HAP-1 (cell line): Measurements from ENCODE around the gene TJP1.
"Not testable (repeated sequence)": the region's sequence is repeated elsewhere in the genome, so short reads cannot be mapped to it uniquely, and the experiment has no call there.

Source experiments
- DNase-seq, 2 experiments: peaks; one replicate each; pipeline ENCODE4 v3.0.0-alpha.2; 2016 to 2020; ENCODE audit warnings: low spot score in 2 of 2
- H3K27me3 ChIP-seq: fragments of 250-450 bp; sonication (Bioruptor Pico); 2 replicates; pipeline ENCODE4 v1.5.1; 2020; ENCODE audit warnings: low read depth, mild to moderate bottlenecking, moderate library complexity
- H3K36me3 ChIP-seq: fragments of 250-450 bp; sonication (Bioruptor Pico); replicated peaks from 2 replicates; pipeline ENCODE4 v1.5.1; 2020; ENCODE audit warnings: mild to moderate bottlenecking
- H3K4me1 ChIP-seq: fragments of 250-450 bp; sonication (Bioruptor Pico); 2 replicates; pipeline ENCODE4 v1.5.1; 2020; ENCODE audit warnings: mild to moderate bottlenecking
- H3K4me3 ChIP-seq: fragments of 250-450 bp; sonication (Bioruptor Pico); 2 replicates; pipeline ENCODE4 v1.5.1; 2020; ENCODE audit warnings: mild to moderate bottlenecking, moderate library complexity
- H3K9me3 ChIP-seq: fragments of 250-450 bp; sonication (Bioruptor Pico); 2 replicates; pipeline ENCODE4 v1.5.1; 2020; ENCODE audit warnings: mild to moderate bottlenecking, moderate library complexity
- in situ Hi-C: fragments of 300-500 bp; cut with MboI; formaldehyde crosslinking; loops from 3 replicates; pipeline ENCODE4 v1.14.3; 2020; ENCODE audit warnings: low sequenced_read_pairs, inconsistent platforms, mixed read lengths

Gene TJP1

DNA sequence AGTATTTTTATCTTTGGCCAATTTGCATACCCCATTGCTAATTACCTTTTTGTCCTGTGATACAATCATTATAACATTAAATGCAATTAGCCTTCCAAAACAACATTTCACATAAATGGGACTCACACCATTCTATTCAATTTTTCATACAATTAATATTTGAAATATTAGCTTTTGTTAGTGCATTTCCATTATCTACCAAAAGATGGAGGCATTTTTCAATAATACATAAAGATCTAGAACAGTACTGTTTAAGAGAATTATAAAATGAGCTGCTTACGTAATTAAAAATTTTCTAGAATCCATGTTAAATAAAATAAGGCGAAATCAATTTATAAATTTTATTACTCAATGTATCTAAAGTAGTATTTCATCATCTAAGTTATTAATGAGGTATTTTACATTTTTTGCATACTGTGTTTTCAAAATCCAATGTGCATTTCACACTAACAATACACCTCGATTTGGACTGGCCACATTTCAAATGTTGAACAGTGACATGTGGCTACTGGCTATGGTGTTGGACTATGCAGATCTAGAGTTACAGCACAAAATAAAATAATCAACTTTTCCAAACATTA lies 74.3 kb downstream of the TJP1 start:
- no peak overlapping the region for H3K4me3 ChIP-seq
- DNase-seq, result no peak
- peaks cover 17% of the 10 kb centered on the region for H3K4me1 ChIP-seq
- in situ Hi-C loops, result no loop called here
- H3K9me3 ChIP-seq, result no peaks in the 10 kb centered on the region
- no peaks in the 10 kb centered on the region for H3K36me3 ChIP-seq
- H3K27me3 ChIP-seq, result no peaks in the 10 kb centered on the region

DNA sequence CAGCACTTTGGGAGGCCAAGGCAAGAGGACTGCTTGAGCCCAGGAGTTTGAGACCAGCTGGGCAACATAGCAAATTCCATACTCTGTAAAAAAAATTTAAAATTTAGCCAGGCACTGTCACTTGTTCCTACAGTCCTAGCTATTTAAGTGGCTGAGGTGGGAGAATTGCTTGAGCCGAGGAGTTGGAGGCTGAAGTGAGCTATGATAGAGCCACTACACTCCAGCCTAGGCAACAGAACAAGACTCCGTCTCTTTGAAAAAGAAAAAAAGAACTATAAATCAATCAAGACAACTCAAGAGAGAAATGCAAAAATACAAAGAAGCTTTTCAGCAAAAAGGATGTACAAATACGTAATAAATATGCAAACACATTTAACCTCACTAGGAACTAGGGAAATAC lies 78.8 kb downstream of the TJP1 start:
- in situ Hi-C loops, result no loop called here
- Histone ChIP-seq H3K36me3 (peaks cover 15% of the 10 kb centered on the region), H3K27me3 (no peaks in the 10 kb centered on the region), H3K9me3 (no peaks in the 10 kb centered on the region), H3K4me1 (peaks cover 5% of the 10 kb centered on the region; the same call in 1 of the 2 replicates), H3K4me3 (no peak overlapping the region)
- peak in 1 of 2 experiments; percentile 40 for DNase-seq

DNA sequence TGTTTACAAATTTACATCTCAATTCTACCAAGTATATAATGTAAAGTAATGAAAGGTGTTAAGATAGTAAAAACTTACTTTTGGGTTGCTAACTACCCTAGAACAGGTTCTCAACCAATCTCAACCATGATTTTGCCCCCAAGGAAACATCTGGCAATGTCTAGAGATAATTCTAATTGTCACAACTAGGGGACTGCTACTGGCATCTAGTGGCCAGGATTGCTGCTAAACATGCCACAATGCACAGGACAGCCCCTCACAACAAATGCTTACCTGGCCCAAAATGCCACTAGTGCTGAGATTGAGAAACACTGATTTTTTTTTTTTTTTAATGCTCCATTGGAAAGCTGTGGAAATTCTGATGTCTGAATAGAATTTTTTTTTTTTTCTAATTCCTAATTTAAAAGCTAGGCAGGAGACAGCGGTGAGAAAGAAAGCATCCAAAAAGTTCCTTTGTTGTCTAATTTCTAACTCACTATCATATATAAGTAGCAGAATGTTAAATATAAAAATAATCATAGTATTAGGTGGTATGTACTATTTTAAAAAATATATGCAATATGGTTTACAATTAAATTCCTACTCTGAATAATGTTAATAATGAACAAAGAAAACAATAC lies 81.5 kb downstream of the TJP1 start:
- DNase-seq, result no peak
- in situ Hi-C loops, result no loop called here
- peaks cover 5% of the 10 kb centered on the region; the same call in 1 of the 2 replicates for H3K4me1 ChIP-seq
- no peaks in the 10 kb centered on the region for H3K9me3 ChIP-seq
- H3K27me3 ChIP-seq, result no peaks in the 10 kb centered on the region
- no peak overlapping the region for H3K4me3 ChIP-seq
- H3K36me3 ChIP-seq, result peaks cover 20% of the 10 kb centered on the region

DNA sequence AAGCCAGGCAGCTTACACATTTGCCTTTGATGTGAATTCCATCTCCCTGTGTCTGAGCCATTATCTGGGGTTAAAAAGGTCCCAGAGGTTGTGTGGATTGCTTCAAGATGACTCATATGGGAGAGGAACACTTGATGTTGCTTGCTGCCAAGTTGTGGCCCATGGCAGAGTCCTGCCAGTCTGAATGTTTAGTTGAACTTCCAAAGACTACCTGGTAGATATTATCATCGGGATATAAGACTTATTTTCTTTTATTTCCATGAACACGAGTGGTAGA lies 85.6 kb downstream of the TJP1 start:
- H3K36me3 ChIP-seq, result peaks cover 39% of the 10 kb centered on the region
- H3K9me3 ChIP-seq, result no peaks in the 10 kb centered on the region
- H3K4me3 ChIP-seq, result no peak overlapping the region
- in situ Hi-C loops, result no loop called here
- no peaks in the 10 kb centered on the region for H3K27me3 ChIP-seq
- H3K4me1 ChIP-seq, result no peaks in the 10 kb centered on the region
- DNase-seq, result no peak

DNA sequence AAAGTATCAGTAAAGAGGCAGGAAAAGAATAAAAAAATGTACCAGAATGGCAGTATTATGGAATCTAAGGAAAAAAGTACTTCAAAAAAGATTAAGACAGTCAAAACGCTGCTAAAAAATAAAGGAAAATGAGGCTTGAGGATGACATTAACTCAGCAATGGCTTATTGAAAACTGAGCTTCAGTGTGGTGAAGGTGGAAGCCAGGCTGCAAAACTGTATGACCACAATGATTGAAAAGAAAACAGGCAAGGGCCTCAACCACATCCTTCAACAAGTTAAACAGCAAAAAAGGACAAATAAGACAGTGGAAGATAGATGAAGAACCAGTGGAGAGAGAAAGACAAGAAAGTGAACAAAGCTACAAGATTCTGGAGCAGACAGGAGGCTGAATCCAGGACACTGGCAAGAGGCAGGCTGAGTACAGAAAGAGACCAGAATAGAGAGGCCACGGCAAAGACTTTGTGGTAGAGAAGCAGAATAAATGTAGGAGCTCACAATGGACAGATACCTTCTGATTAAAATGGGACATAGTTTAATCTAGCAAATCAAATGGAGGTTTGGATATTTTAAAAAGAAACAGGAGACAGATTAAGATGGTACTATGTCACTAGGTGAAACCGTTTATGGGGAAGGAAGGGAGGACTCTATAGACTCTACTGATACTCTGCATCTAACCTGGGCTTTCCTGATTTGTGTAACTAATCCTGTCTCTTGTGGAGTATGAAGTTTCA lies 86.1 kb downstream of the TJP1 start:
- Histone ChIP-seq H3K4me1 (no peaks in the 10 kb centered on the region), H3K36me3 (peaks cover 36% of the 10 kb centered on the region)

DNA sequence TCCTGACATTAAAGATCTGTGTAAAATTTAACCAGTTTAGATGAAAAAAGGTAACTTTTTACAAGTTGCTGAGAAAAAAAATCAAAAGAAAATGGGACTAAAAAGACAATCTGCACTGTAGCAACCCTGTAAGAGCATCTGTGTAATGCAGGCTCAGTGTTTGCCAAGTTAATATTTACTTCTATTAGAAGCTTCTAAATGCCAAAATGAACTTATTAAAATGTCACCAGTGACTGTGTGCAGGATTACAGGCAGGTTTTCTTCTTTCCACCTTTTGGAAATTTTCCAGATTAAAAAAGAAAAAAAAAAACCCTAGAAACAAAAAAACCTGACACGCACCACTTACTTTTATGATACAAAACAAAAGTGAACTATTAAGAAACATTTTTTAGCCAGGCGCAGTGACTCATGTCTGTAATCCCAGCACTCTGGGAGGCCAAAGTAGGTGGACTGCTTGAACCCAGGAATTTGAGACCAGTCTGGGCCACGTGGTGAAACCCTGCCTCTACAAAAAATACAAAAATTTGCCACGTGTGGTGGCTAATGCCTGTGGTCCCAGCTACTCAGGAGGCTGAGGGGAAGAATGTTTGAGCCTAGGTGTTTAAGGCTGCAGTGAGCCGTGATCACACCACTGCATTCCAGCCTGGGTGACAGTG lies 87.2 kb downstream of the TJP1 start:
- Histone ChIP-seq H3K27me3 (no peaks in the 10 kb centered on the region), H3K36me3 (peaks cover 29% of the 10 kb centered on the region), H3K4me3 (no peak overlapping the region), H3K4me1 (no peaks in the 10 kb centered on the region), H3K9me3 (no peaks in the 10 kb centered on the region)
- peak in 1 of 2 experiments; percentile 22 for DNase-seq
- in situ Hi-C loops, result no loop called here

More for the DNA sequence above, 86.1 kb downstream of the TJP1 start:
- H3K9me3 ChIP-seq, result no peaks in the 10 kb centered on the region
- H3K4me3 ChIP-seq, result no peak overlapping the region
- no peak for DNase-seq
- H3K27me3 ChIP-seq, result no peaks in the 10 kb centered on the region
- in situ Hi-C loops, result no loop called here

DNA sequence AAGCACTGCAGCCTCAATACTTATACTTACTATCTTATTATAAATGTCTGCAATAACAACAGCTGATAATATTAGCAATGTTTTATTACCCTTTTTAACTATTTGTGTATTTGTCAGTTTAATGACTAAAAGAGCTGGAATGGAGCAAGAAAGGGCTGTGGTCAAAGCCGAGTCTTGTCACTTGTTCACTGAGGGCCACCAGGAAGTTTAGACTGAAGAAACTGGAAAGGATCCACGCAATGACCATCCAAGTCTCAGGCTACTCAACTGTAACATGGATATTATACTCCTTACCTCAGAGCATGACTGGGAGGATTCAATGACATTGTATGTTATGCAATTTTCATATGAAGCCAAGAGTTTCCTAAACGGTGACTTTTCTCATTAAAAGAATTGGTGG lies 90.4 kb downstream of the TJP1 start:
- peaks cover 30% of the 10 kb centered on the region for H3K36me3 ChIP-seq
- DNase-seq, result no peak
- H3K4me1 ChIP-seq, result no peaks in the 10 kb centered on the region
- in situ Hi-C loops, result no loop called here
- no peaks in the 10 kb centered on the region for H3K27me3 ChIP-seq
- H3K9me3 ChIP-seq, result no peaks in the 10 kb centered on the region
- H3K4me3 ChIP-seq, result no peak overlapping the region

DNA sequence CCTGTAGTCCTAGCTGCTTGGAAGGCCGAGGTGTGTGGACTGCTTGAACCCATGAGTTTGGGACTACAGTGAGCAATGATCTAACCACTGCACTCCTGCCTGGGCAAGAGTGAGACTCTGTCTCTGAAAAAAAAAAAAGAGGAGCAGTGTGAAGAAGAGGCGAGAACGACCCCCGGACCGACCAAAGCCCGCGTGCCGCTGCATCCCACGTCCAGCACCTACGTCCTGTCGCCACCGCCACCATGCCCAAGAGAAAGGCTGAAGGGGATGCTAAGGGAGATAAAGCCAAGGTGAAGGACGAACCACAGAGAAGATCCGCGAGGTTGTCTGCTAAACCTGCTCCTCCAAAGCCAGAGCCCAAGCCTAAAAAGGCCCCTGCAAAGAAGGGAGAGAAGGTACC lies 91.8 kb downstream of the TJP1 start:
- H3K4me3 ChIP-seq, H3K9me3 ChIP-seq, DNase-seq, H3K27me3 ChIP-seq, in situ Hi-C loops, H3K4me1 ChIP-seq: not testable (repeated sequence)
- peaks cover 39% of the 10 kb centered on the region for H3K36me3 ChIP-seq

DNA sequence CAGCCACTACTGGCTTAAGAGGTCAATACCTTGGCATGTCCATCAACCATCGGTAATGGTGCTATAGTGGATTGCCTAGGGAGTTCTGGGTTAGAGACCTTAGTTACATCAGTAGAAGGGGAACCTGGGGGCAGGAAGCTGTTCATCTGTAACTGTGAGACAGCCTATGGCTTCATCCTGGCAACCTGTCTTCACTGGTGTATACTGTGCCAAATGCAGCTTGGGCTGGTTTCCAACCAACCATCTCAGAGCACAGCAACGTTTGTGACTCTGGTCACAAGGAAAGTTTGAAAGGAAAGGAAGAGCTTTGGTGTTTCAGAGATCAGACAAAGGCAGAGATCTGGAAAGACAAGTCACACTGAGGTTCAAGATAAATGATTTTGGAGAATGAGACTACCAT lies 93.8 kb downstream of the TJP1 start:
- Histone ChIP-seq H3K4me1 (no peaks in the 10 kb centered on the region), H3K36me3 (peaks cover 47% of the 10 kb centered on the region), H3K9me3 (no peaks in the 10 kb centered on the region), H3K4me3 (no peak overlapping the region), H3K27me3 (no peaks in the 10 kb centered on the region)
- no peak for DNase-seq
- in situ Hi-C loops, result no loop called here

DNA sequence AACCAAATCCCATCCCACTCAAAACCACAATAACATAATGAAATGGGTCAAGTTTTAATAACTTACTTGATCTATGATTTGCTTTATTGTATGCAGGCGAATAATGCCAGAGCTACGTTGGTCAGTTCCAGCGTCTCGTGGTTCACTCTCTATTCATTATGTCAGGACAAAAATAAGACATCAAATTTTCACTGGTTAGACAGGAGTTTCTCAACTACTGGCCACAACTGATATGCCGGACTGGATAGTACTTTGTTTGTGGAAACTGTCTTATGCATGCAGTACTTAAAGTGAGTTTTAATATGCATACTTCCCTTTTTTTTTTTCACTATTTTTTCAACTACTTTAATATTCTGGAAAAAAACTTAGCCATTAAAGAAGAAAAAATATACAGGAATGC lies 94.4 kb downstream of the TJP1 start:
- Histone ChIP-seq H3K36me3 (peaks cover 47% of the 10 kb centered on the region), H3K9me3 (no peaks in the 10 kb centered on the region), H3K4me3 (no peak overlapping the region), H3K27me3 (no peaks in the 10 kb centered on the region), H3K4me1 (no peaks in the 10 kb centered on the region)
- in situ Hi-C loops, result no loop called here
- DNase-seq, result no peak

DNA sequence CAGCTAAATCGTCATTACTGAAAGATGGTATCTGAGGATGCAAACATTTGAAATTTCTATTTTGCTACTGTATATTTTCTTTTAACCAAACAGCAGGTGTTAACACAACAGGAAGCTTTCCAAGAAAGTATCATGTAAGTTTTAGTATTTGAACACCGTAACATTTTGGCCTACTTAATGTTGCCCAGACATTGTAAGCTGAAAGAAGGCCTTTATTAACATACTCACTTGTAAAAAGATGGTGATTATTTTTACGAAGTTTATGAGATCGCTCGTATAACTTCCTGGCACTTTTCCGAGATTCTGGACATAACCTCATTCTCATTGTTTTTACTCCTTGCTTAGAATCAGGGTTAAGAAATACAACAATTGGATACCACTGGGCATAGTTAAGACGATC lies 95.7 kb downstream of the TJP1 start:
- peaks cover 49% of the 10 kb centered on the region for H3K36me3 ChIP-seq
- in situ Hi-C loops, result no loop called here
- H3K4me1 ChIP-seq, result no peaks in the 10 kb centered on the region

DNA sequence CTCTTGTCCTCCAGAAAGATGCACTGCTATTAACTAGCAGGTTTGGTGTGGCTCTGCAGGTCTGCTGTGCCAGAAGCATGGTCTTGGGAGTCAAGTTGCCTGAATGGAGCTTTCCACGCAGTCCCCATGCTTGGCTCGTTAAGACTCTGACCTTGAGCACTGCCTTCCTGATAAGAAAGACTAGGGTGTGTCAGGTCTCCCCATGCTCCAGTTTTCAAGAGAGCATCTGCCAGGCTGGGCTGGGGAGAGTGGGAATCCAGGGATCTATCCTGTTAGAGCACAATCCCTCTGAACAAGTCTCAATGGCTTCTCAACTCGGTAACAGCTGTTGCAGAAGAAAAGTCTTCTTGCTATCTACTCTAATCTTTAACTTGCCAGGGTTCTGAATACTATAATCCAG lies 98.2 kb downstream of the TJP1 start:
- Histone ChIP-seq H3K9me3 (no peaks in the 10 kb centered on the region), H3K4me1 (no peaks in the 10 kb centered on the region), H3K27me3 (no peaks in the 10 kb centered on the region), H3K36me3 (peaks cover 68% of the 10 kb centered on the region), H3K4me3 (no peak overlapping the region)
- in situ Hi-C loops, result no loop called here
- no peak for DNase-seq

More for the DNA sequence above, 95.7 kb downstream of the TJP1 start:
- DNase-seq, result no peak
- Histone ChIP-seq H3K4me3 (no peak overlapping the region), H3K27me3 (no peaks in the 10 kb centered on the region), H3K9me3 (no peaks in the 10 kb centered on the region)

DNA sequence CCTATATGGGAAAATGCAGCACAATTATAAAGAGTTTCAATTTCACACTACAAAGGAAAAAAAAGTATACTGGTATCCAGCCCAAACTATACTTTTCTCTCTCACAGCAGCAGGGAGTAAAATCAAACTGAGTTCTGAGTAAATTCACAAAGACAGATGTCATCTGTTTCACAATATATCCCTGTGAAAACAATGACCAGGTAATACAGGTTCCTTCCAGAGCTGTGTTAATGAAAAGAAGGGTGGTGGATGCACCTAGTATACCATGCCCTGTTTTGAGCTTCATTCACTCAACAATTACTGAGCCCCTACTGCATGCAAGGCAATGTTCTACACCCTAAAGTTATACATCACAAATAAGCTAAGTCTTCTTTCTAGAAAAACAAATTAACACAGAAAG lies 108.5 kb downstream of the TJP1 start:
- Histone ChIP-seq H3K36me3 (peaks cover 60% of the 10 kb centered on the region), H3K4me1 (no peaks in the 10 kb centered on the region), H3K4me3 (no peak overlapping the region), H3K27me3 (no peaks in the 10 kb centered on the region), H3K9me3 (no peaks in the 10 kb centered on the region)
- in situ Hi-C loops, result no loop called here
- DNase-seq, result no peak
